Inferior parietal cortex (tissue), 1 donor: Measurements from ENCODE around the gene NFKBIE.

Experiments used
- DNase-seq: peaks from one replicate; pipeline ENCODE4 v3.0.0-alpha.2; 2016; ENCODE audit errors: extremely low spot score

Gene NFKBIE

GRCh38 chr6:44297063-44298038, 32.0 kb upstream of the NFKBIE start:
- DNase-seq, result peak; percentile 53

- DNase-seq, result no peak
Observed at GRCh38 chr6:44294832-44295791, 29.8 kb upstream of the NFKBIE start.

GRCh38 chr6:44292661-44293365, 27.5 kb upstream of the NFKBIE start:
- no peak for DNase-seq

GRCh38 chr6:44291841-44292240, 26.5 kb upstream of the NFKBIE start:
- DNase-seq, result no peak

- no peak for DNase-seq
Observed at GRCh38 chr6:44289726-44290260, 24.4 kb upstream of the NFKBIE start.

- no peak for DNase-seq
Observed at GRCh38 chr6:44286747-44287146, 21.4 kb upstream of the NFKBIE start.

- DNase-seq, result no peak
Observed at GRCh38 chr6:44286285-44286565, 20.9 kb upstream of the NFKBIE start.

- no peak for DNase-seq
Observed at GRCh38 chr6:44285552-44286284, 20.4 kb upstream of the NFKBIE start.

- DNase-seq, result no peak
Observed at GRCh38 chr6:44284867-44285266, 19.5 kb upstream of the NFKBIE start.

GRCh38 chr6:44284121-44284520, 18.8 kb upstream of the NFKBIE start:
- DNase-seq, result no peak

GRCh38 chr6:44278774-44279697, 13.7 kb upstream of the NFKBIE start:
- no peak for DNase-seq

GRCh38 chr6:44278315-44278714, 13.0 kb upstream of the NFKBIE start:
- no peak for DNase-seq

GRCh38 chr6:44277763-44278162, 12.4 kb upstream of the NFKBIE start:
- no peak for DNase-seq

- no peak for DNase-seq
Observed at GRCh38 chr6:44276667-44277640, 11.6 kb upstream of the NFKBIE start.

- no peak for DNase-seq
Observed at GRCh38 chr6:44275749-44276648, 10.6 kb upstream of the NFKBIE start.

- DNase-seq, result no peak
Observed at GRCh38 chr6:44275271-44275748, 10.0 kb upstream of the NFKBIE start.

GRCh38 chr6:44273617-44274016, 8.3 kb upstream of the NFKBIE start:
- no peak for DNase-seq
